DND-41 (cell line): Measurements from ENCODE around the gene ENDOG.

Experiments
- ATAC-seq: fragments of 200-7000 bp; cut with Tn5 transposase; 3 replicates; pipeline ENCODE4 v1.9.1; 2021; ENCODE audit warnings: low read depth; ENCODE audit not compliant: insufficient read depth
- DNase-seq: peaks from one replicate; pipeline ENCODE4 v3.0.0-alpha.2; 2020
- H2AFZ ChIP-seq: 2 replicates; pipeline ENCODE4 v1.6.0; 2012; ENCODE audit warnings: low read depth, low read length
- H3K27ac ChIP-seq: 2 replicates; pipeline ENCODE4 v1.5.1; 2012; ENCODE audit warnings: low read length, inconsistent platforms
- H3K27me3 ChIP-seq: fragments of 200-600 bp; sonication (generic); 2 replicates; pipeline ENCODE4 v1.6.0; 2012; ENCODE audit warnings: low read length, mild to moderate bottlenecking, inconsistent platforms; ENCODE audit not compliant: insufficient read depth, poor library complexity
- H3K36me3 ChIP-seq: 2 replicates; pipeline ENCODE4 v1.5.1; 2012; ENCODE audit warnings: low read length, inconsistent platforms; ENCODE audit not compliant: insufficient read depth
- H3K4me1 ChIP-seq: 2 replicates; pipeline ENCODE4 v1.5.1; 2012; ENCODE audit warnings: mild to moderate bottlenecking, low read length; ENCODE audit not compliant: insufficient read depth
- H3K4me2 ChIP-seq: 2 replicates; pipeline ENCODE4 v1.6.0; 2012; ENCODE audit warnings: mild to moderate bottlenecking, moderate library complexity, low read length, inconsistent platforms; ENCODE audit not compliant: insufficient read depth
- H3K4me3 ChIP-seq, 2 experiments: fragments of 200-600 bp in 1 of 2; shearing (Covaris generic) in 1 of 2; 2 replicates each; pipeline ENCODE4 v1.5.1; 2012 to 2016; ENCODE audit warnings: inconsistent platforms in 2 of 2, low read length in 2 of 2, mild to moderate bottlenecking in 2 of 2, low read depth in 1 of 2, moderate library complexity in 1 of 2
- H3K79me2 ChIP-seq: 2 replicates; pipeline ENCODE4 v1.6.0; 2012; ENCODE audit warnings: low read length, inconsistent platforms; ENCODE audit not compliant: insufficient read depth
- H3K9ac ChIP-seq: 2 replicates; pipeline ENCODE4 v1.6.0; 2012; ENCODE audit warnings: low read depth, mild to moderate bottlenecking, inconsistent platforms, low read length, moderate library complexity
- H3K9me3 ChIP-seq: 2 replicates; pipeline ENCODE4 v1.5.1; 2012; ENCODE audit warnings: low read length, moderate library complexity, mild to moderate bottlenecking, inconsistent platforms; ENCODE audit not compliant: insufficient read depth, severe bottlenecking
- H4K20me1 ChIP-seq: 2 replicates; pipeline ENCODE4 v1.6.0; 2012; ENCODE audit warnings: low read length; ENCODE audit not compliant: insufficient read depth
- CTCF ChIP-seq: IDR thresholded peaks from 2 replicates; pipeline ENCODE4 v1.5.1; 2012; ENCODE audit warnings: borderline replicate concordance, low read length, moderate library complexity, mild to moderate bottlenecking; ENCODE audit not compliant: poor library complexity, severe bottlenecking; ENCODE audit errors: extremely low read depth
- EZH2 ChIP-seq: IDR thresholded peaks from 3 replicates; pipeline ENCODE4 v1.6.1; 2012; ENCODE audit warnings: borderline replicate concordance, low read depth, mild to moderate bottlenecking, moderate library complexity, low read length, inconsistent platforms; ENCODE audit not compliant: severe bottlenecking

The ENDOG gene

GRCh38 chr9:128821584-128822406 is 3.5 kb downstream of the ENDOG start:
- Histone ChIP-seq H2AFZ (no peak overlapping the region), H3K27ac (no peak overlapping the region), H3K4me3 (no peak overlapping the region), H3K4me2 (no peak overlapping the region), H3K36me3 (peaks cover 59% of the 10 kb centered on the region), H3K79me2 (peaks cover 6% of the 10 kb centered on the region), H3K9ac (no peak overlapping the region), H3K4me1 (peaks cover 29% of the 10 kb centered on the region), H3K27me3 (no peaks in the 10 kb centered on the region), H3K9me3 (no peaks in the 10 kb centered on the region), H4K20me1 (peaks cover 6% of the 10 kb centered on the region; the same call in 1 of the 2 replicates)
- TF ChIP-seq EZH2, result no peak
- TF ChIP-seq CTCF, result no peak
- ATAC-seq (no peak), DNase-seq (no peak)

- Histone ChIP-seq H3K79me2 (peaks cover 10% of the 10 kb centered on the region), H2AFZ (no peak overlapping the region), H3K4me2 (no peak overlapping the region), H3K9ac (no peak overlapping the region), H3K9me3 (no peaks in the 10 kb centered on the region), H4K20me1 (peaks cover 6% of the 10 kb centered on the region; the same call in 1 of the 2 replicates), H3K27me3 (no peaks in the 10 kb centered on the region), H3K36me3 (peaks cover 67% of the 10 kb centered on the region), H3K4me1 (peaks cover 33% of the 10 kb centered on the region), H3K27ac (no peak overlapping the region), H3K4me3 (no peak overlapping the region)
- ATAC-seq (no peak), DNase-seq (no peak)
- TF ChIP-seq CTCF (no peak), EZH2 (no peak)
Observed at GRCh38 chr9:128822407-128823042, 4.2 kb downstream of the ENDOG start.

GRCh38 chr9:128823362-128823902 is 5.1 kb downstream of the ENDOG start:
- no peak for DNase-seq
- no peak overlapping the region for H3K4me3 ChIP-seq
- TF ChIP-seq CTCF (no peak), EZH2 (no peak)
- H3K79me2 ChIP-seq, result peaks cover 17% of the 10 kb centered on the region
- no peaks in the 10 kb centered on the region for H3K27me3 ChIP-seq
- H3K27ac ChIP-seq, result no peak overlapping the region
- peaks cover 6% of the 10 kb centered on the region; the same call in 1 of the 2 replicates for H4K20me1 ChIP-seq
- peaks cover 35% of the 10 kb centered on the region for H3K4me1 ChIP-seq
- H3K4me2 ChIP-seq, result no peak overlapping the region
- no peak overlapping the region for H3K9ac ChIP-seq
- peaks cover 76% of the 10 kb centered on the region for H3K36me3 ChIP-seq
- no peak for ATAC-seq
- no peak overlapping the region for H2AFZ ChIP-seq
- no peaks in the 10 kb centered on the region for H3K9me3 ChIP-seq
